GM12892 (cell line): ENCODE data around the gene TRMO.

Source experiments
- POLR2A ChIP-seq: IDR thresholded peaks from 2 replicates; pipeline ENCODE4 v1.6.1; 2011; ENCODE audit warnings: low read depth, low read length, control low read depth
- POLR2AphosphoS5 ChIP-seq: IDR thresholded peaks from 2 replicates; pipeline ENCODE4 v1.6.1; 2011; ENCODE audit warnings: low read depth, low read length, control low read depth

- no peak for TF ChIP-seq POLR2A
- no peak for TF ChIP-seq POLR2AphosphoS5
Measured at GRCh38 chr9:97911970-97912369, 10.3 kb downstream of the TRMO start.
